Measurements from ENCODE around the gene NRF1. TPM values are rescaled to one million over a fixed set of nuclear protein-coding genes. Genes with fewer than 3 reads are reported as not detected.

Gene NRF1
- polyA plus RNA-seq, 2 of the 4 experiments (the other 2 are of a cell fraction), result 11.2 to 18.5 TPM

DNA sequence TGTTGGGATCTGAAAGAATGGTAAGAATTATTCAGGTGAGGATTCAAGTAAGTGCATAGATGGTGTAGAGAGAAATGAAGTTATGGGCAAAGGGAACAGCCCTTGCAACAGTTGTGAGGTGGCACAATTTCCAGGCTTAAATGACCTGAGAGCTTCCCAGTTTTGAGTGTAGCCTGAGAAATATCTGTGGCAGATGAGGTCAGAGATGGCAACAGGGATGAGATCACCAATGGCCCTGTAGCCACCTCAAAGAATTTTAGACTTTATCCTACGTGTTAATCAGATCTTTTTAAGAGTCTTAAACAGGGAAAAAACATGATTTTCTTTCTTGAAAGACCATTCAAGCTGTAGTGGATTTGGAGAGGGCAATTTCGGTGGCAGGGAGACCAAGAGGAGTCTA lies 1.9 kb upstream of the NRF1 start:
- ATAC-seq (no peak), FAIRE-seq (no peak), DNase-seq (ENCODE audit: low read depth in 1 of 2, low spot score in 1 of 2) (no peak)
- WGBS (ENCODE audit: missing lambda C conversion rate), result 88% methylated on average over 2 of the region's 2 CpGs
- H3K9me3 ChIP-seq, result no peaks in the 10 kb centered on the region
- H3K4me2 ChIP-seq, result peak overlapping the region; percentile 77
- ChIA-PET CTCF (interaction anchor here (1.3 kb wide), 1 partner anchor 26 kb away, joined by 3 read pairs; no protein-coding TSS in a partner anchor), POLR2A (no interaction called here)
- H3K4me3 ChIP-seq, result no peak overlapping the region
- TF ChIP-seq GATA3 (IDR thresholded peaks at IDR 0.05; ENCODE audit: borderline replicate concordance) (no peak), ZC3H11A (IDR thresholded peaks at IDR 0.05) (no peak), MYC (IDR thresholded peaks at IDR 0.05; ENCODE audit: borderline replicate concordance, low read length) (no peak), NR3C1 (IDR thresholded peaks at IDR 0.05) (no peak), ZFP36 (IDR thresholded peaks at IDR 0.05; ENCODE audit: borderline replicate concordance, partially characterized antibody) (no peak), POLR2A (IDR thresholded peaks at IDR 0.05; ENCODE audit: low read length) (no peak), HDAC2 (IDR thresholded peaks at IDR 0.05) (no peak), CBX2 (IDR thresholded peaks at IDR 0.05; ENCODE audit: borderline replicate concordance, low read depth) (no peak)
- TF ChIP-seq, protein P1, sequence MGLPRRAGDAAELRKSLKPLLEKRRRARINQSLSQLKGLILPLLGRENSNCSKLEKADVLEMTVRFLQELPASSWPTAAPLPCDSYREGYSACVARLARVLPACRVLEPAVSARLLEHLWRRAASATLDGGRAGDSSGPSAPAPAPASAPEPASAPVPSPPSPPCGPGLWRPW (IDR thresholded peaks at IDR 0.05), result no peak
- H3K27ac ChIP-seq, result peak overlapping the region in 1 of 2 experiments; percentile 95; a peak in 1 of 6 replicates
- H3K4me1 ChIP-seq, result peaks cover 28% of the 10 kb centered on the region

DNA sequence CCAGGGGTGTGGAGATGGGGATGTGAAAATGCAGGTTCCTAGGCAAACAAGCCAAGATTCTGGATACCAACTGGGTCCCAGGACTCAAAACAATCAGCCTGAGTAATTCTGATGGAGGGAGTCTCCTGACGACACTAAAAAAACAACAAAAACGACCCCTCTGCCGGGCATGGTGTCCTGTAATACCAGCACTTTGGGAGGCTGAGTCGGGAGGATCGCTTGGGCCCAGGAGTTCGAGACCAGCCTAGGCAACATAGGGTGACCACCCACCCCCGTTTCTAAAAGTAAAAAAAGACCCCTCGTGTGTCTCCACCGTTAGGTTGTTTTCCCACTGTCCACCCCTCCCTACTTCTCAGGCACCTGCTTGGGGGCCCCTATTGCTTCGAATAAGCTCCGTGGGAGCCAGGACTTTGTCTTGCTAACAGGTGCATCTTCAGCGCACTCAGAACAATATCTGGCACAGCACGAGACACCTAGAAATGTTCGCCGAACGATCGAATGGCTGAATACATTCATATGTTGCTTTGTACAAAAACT lies 743 bp upstream of the NRF1 start:
- no peak for FAIRE-seq
- peak overlapping the region; percentile 77 for H3K4me2 ChIP-seq
- no peaks in the 10 kb centered on the region for H3K9me3 ChIP-seq
- WGBS (ENCODE audit: missing lambda C conversion rate), result 4% methylated on average over 17 of the region's 17 CpGs
- ChIA-PET CTCF (interaction anchor here (0.8 to 2.9 kb wide), 5 partner anchors 10 to 110 kb away, joined by 3 to 22 read pairs (median 6); no protein-coding TSS in a partner anchor), POLR2A (interaction anchor here (0.6 to 1.3 kb wide), 4 partner anchors 9 to 24 kb away, joined by 3 to 7 read pairs (median 3); no protein-coding TSS in a partner anchor)
- peak overlapping the region; percentile 94 to 95 for H3K27ac ChIP-seq
- DNase-seq (ENCODE audit: low read depth in 1 of 2, low spot score in 1 of 2), result no peak
- peaks cover 39% of the 10 kb centered on the region for H3K4me1 ChIP-seq
- TF ChIP-seq, protein P2, sequence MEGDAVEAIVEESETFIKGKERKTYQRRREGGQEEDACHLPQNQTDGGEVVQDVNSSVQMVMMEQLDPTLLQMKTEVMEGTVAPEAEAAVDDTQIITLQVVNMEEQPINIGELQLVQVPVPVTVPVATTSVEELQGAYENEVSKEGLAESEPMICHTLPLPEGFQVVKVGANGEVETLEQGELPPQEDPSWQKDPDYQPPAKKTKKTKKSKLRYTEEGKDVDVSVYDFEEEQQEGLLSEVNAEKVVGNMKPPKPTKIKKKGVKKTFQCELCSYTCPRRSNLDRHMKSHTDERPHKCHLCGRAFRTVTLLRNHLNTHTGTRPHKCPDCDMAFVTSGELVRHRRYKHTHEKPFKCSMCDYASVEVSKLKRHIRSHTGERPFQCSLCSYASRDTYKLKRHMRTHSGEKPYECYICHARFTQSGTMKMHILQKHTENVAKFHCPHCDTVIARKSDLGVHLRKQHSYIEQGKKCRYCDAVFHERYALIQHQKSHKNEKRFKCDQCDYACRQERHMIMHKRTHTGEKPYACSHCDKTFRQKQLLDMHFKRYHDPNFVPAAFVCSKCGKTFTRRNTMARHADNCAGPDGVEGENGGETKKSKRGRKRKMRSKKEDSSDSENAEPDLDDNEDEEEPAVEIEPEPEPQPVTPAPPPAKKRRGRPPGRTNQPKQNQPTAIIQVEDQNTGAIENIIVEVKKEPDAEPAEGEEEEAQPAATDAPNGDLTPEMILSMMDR (IDR thresholded peaks at IDR 0.05), result no peak
- no peak for TF ChIP-seq CBX2 (IDR thresholded peaks at IDR 0.05; ENCODE audit: borderline replicate concordance, low read depth)
- no peak for TF ChIP-seq PHF8 (IDR thresholded peaks at IDR 0.05; ENCODE audit: borderline replicate concordance, low read depth)
- no peak for TF ChIP-seq HOXA7 (CRISPR knock-in tag; IDR thresholded peaks at IDR 0.05)
- TF ChIP-seq NR3C1 (IDR thresholded peaks at IDR 0.05), result no peak
- 0 out of 2 replicates have a peak, but pooled peaks have one; percentile 55 for TF ChIP-seq CHD4 (IDR thresholded peaks at IDR 0.05; ENCODE audit: borderline replicate concordance)
- no peak for TF ChIP-seq ZNF302 (CRISPR knock-in tag; IDR thresholded peaks at IDR 0.05)
- 0 out of 2 replicates have a peak, but pooled peaks have one; percentile 12 for TF ChIP-seq JUNB (IDR thresholded peaks at IDR 0.05)
- no peak for TF ChIP-seq MAFK (IDR thresholded peaks at IDR 0.05; ENCODE audit: partially characterized antibody)
- no peak for TF ChIP-seq RAD21 (conservative IDR thresholded peaks at IDR 0.05 in 1 of 2, IDR thresholded peaks at IDR 0.05 in 1 of 2)
- TF ChIP-seq JUN (IDR thresholded peaks at IDR 0.05), result no peak
- peak overlapping the region; percentile 87 for H3K4me3 ChIP-seq
- no peak for ATAC-seq

DNA sequence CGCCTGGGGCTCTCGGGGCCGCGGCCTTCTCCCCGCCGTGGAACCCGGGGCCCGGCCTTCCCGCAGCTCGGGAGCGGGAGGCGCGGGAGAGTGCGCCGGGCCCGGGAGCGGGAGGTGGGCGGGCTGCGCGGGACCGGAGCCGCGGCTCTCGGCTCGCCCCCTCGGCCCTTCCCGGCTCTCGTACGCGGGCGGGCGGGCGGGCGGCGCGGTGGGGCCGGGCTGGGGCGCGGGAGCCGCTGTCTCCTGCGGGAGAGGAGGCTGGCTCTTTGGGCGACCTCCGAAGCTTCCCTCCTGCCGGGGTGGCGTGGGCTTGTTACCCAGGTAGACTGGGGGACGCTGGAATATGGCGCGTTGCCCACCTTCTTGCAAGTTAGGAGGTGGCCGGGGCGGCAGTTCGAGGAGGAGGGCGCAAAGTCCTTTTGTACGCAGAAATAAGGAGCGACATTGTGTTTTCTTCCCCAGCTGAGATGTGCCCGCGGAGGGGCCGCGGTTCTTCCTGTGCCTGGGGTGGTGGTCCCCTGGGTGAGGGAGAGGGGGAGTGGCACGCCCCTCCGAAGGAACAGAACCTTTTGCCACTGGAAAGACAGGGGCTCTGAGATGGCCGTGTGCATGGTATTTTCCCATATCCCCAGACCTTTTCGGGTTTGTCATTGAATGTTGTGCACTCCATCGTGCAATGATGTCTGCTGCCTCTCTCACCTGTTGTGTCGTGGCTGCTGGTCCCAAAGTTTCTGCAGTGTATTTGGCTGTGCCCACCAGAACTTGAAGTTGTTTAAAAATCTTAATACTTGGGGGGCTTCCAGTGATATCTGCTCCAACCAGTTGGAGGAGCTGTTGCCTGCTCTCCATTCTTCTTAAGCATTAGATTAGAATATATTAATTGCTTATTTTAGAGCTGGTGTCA lies 844 bp downstream of the NRF1 start:
- ChIA-PET POLR2A (interaction anchor here (0.5 to 1.8 kb wide), 8 partner anchors 9 to 347 kb away, joined by 3 to 10 read pairs (median 3); no protein-coding TSS in a partner anchor), CTCF (interaction anchor here (0.6 to 2.9 kb wide), 25 partner anchors 10 to 398 kb away, joined by 3 to 22 read pairs (median 4); partner anchors contain the start of gene STRIP2)
- peak overlapping the region; percentile 94 to 95 for H3K27ac ChIP-seq
- H3K4me2 ChIP-seq, result peak overlapping the region; percentile 87
- H3K9me3 ChIP-seq, result no peaks in the 10 kb centered on the region
- DNase-seq (ENCODE audit: low read depth in 1 of 2, low spot score in 1 of 2) (peak; percentile 23 to 46), FAIRE-seq (no peak), ATAC-seq (peak; percentile 16 to 62)
- H3K4me1 ChIP-seq, result peaks cover 42% of the 10 kb centered on the region
- WGBS (ENCODE audit: missing lambda C conversion rate), result 2% methylated on average over 25 of the region's 64 CpGs
- peak overlapping the region; percentile 87 for H3K4me3 ChIP-seq
- TF ChIP-seq EHF (CRISPR knock-in tag; IDR thresholded peaks at IDR 0.05) (no peak), GATA3 (IDR thresholded peaks at IDR 0.05; ENCODE audit: borderline replicate concordance) (no peak), SMC3 (IDR thresholded peaks at IDR 0.05) (peak; percentile 44; the same call in 2 of the 3 replicates), FOSL2 (IDR thresholded peaks at IDR 0.05) (no peak), FOSL2 (CRISPR knock-in tag; IDR thresholded peaks at IDR 0.05) (no peak), ZC3H11A (IDR thresholded peaks at IDR 0.05) (no peak), POLR2A (IDR thresholded peaks at IDR 0.05; ENCODE audit: low read length) (no peak), HEYL (CRISPR knock-in tag; IDR thresholded peaks at IDR 0.05) (no peak), CBX2 (IDR thresholded peaks at IDR 0.05; ENCODE audit: borderline replicate concordance, low read depth) (no peak), KDM5A (IDR thresholded peaks at IDR 0.05) (peak; percentile 78), NPAS2 (CRISPR knock-in tag; IDR thresholded peaks at IDR 0.05; ENCODE audit: borderline replicate concordance) (no peak), PHF8 (IDR thresholded peaks at IDR 0.05; ENCODE audit: borderline replicate concordance, low read depth) (0 out of 2 replicates have a peak, but pooled peaks have one; percentile 13), BHLHE40 (IDR thresholded peaks at IDR 0.05; ENCODE audit: low read depth, low read length) (no peak), FOSB (CRISPR knock-in tag; IDR thresholded peaks at IDR 0.05) (no peak)
- TF ChIP-seq, protein P3, sequence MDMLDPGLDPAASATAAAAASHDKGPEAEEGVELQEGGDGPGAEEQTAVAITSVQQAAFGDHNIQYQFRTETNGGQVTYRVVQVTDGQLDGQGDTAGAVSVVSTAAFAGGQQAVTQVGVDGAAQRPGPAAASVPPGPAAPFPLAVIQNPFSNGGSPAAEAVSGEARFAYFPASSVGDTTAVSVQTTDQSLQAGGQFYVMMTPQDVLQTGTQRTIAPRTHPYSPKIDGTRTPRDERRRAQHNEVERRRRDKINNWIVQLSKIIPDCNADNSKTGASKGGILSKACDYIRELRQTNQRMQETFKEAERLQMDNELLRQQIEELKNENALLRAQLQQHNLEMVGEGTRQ (IDR thresholded peaks at IDR 0.05), result no peak

Data from A549 (cell line).